ENCODE data around the gene MISP3.

- TF ChIP-seq TAF1 (IDR thresholded peaks at IDR 0.05; ENCODE audit: low read depth) (no peak), CTCF (IDR thresholded peaks at IDR 0.05; ENCODE audit: poor library complexity, severe bottlenecking) (no peak), EZH2 (IDR thresholded peaks at IDR 0.05; ENCODE audit: borderline replicate concordance, insufficient read depth, low read length, poor library complexity, severe bottlenecking) (no peak), SMC3 (conservative IDR thresholded peaks at IDR 0.05; ENCODE audit: poor library complexity) (no peak), MXI1 (conservative IDR thresholded peaks at IDR 0.05; ENCODE audit: poor library complexity, severe bottlenecking) (no peak), RAD21 (conservative IDR thresholded peaks at IDR 0.05) (no peak), REST (IDR thresholded peaks at IDR 0.05; ENCODE audit: borderline replicate concordance) (no peak), EP300 (conservative IDR thresholded peaks at IDR 0.05; ENCODE audit: poor library complexity, severe bottlenecking) (no peak), POLR2AphosphoS5 (IDR thresholded peaks at IDR 0.05) (no peak)
Measured at GRCh38 chr19:14119146-14119545, 46.6 kb downstream of the MISP3 start.

Measured in neural cell (in vitro differentiated cells).